ENCODE measurements around the gene RAB3IL1.

DNA sequence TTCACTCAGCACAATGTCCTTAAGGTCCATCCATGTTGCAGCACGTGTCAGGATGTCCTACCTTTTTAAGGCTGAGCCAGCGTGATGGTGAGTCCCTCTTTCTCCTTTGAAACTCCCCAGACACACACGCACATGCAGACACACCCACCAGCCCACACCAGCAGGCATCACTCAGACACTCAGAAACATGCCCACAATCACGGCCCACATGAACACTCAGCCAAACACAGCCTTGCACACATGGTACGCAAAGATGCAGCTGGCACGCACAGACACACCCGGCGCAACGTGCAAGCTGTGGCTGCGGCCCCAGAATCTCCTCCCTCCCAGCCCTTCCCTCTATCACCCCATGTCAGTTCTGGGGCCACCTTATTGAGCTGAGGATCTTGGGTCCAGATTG lies 34.0 kb downstream of the RAB3IL1 start:
- TF ChIP-seq POLR2A (IDR thresholded peaks at IDR 0.05), result no peak
- TF ChIP-seq, protein P1, sequence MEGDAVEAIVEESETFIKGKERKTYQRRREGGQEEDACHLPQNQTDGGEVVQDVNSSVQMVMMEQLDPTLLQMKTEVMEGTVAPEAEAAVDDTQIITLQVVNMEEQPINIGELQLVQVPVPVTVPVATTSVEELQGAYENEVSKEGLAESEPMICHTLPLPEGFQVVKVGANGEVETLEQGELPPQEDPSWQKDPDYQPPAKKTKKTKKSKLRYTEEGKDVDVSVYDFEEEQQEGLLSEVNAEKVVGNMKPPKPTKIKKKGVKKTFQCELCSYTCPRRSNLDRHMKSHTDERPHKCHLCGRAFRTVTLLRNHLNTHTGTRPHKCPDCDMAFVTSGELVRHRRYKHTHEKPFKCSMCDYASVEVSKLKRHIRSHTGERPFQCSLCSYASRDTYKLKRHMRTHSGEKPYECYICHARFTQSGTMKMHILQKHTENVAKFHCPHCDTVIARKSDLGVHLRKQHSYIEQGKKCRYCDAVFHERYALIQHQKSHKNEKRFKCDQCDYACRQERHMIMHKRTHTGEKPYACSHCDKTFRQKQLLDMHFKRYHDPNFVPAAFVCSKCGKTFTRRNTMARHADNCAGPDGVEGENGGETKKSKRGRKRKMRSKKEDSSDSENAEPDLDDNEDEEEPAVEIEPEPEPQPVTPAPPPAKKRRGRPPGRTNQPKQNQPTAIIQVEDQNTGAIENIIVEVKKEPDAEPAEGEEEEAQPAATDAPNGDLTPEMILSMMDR (IDR thresholded peaks at IDR 0.05), result no peak
